Midbrain (tissue), 1 donor: ENCODE results near the gene YEATS2.

Source experiments
- DNase-seq: peaks from one replicate; lab custom pipeline; 2025; lab: John Stamatoyannopoulos, UW

YEATS2 gene

GRCh38 chr3:183812761-183813445 is 115.3 kb downstream of the YEATS2 start:
- peak; percentile 77 for DNase-seq

GRCh38 chr3:183814240-183814639 is 116.6 kb downstream of the YEATS2 start:
- no peak for DNase-seq

GRCh38 chr3:183815563-183815940 is 118.0 kb downstream of the YEATS2 start:
- no peak for DNase-seq

- DNase-seq = no peak
These were observed 118.4 kb downstream of the YEATS2 start for GRCh38 chr3:183815951-183816475.

- no peak for DNase-seq
These were observed 119.3 kb downstream of the YEATS2 start for GRCh38 chr3:183816681-183817510.

GRCh38 chr3:183817639-183818038 is 120.0 kb downstream of the YEATS2 start:
- DNase-seq = no peak

- DNase-seq = no peak
These were observed 120.5 kb downstream of the YEATS2 start for GRCh38 chr3:183818041-183818620.

GRCh38 chr3:183818706-183819624 is 121.4 kb downstream of the YEATS2 start:
- DNase-seq = peak; percentile 96

- no peak for DNase-seq
These were observed 122.2 kb downstream of the YEATS2 start for GRCh38 chr3:183819831-183820230.

GRCh38 chr3:183822631-183823030 is 125.0 kb downstream of the YEATS2 start:
- peak; percentile 68 for DNase-seq

- DNase-seq = no peak
These were observed 126.4 kb downstream of the YEATS2 start for GRCh38 chr3:183823963-183824362.

GRCh38 chr3:183824761-183825455 is 127.3 kb downstream of the YEATS2 start:
- DNase-seq = peak; percentile 34

- DNase-seq = peak; percentile 84
These were observed 128.0 kb downstream of the YEATS2 start, which contains the start of gene MAP6D1 for GRCh38 chr3:183825456-183826161. TSS of gene MAP6D1 (minus strand) at chr3:183825577. CDS start at chr3:183825547, 30 bp downstream.

GRCh38 chr3:183826448-183827250 is 129.1 kb downstream of the YEATS2 start:
- no peak for DNase-seq

- DNase-seq = no peak
These were observed 130.4 kb downstream of the YEATS2 start for GRCh38 chr3:183827809-183828537.

- DNase-seq = no peak
These were observed 130.9 kb downstream of the YEATS2 start for GRCh38 chr3:183828538-183828870.

- no peak for DNase-seq
These were observed 131.9 kb downstream of the YEATS2 start for GRCh38 chr3:183829466-183829865.

- DNase-seq = no peak
These were observed 132.6 kb downstream of the YEATS2 start for GRCh38 chr3:183830187-183830586.

- no peak for DNase-seq
These were observed 135.9 kb downstream of the YEATS2 start for GRCh38 chr3:183833516-183833915.
